Tibial artery (tissue), 4 donors: ENCODE data around the gene SLC35F2.

Source experiments
- DNase-seq, 2 donors: peaks; one replicate each; pipeline ENCODE4 v3.0.0-alpha.2; 2019
- H3K27ac ChIP-seq, 2 donors: fragments of 200-600 bp; sonication (generic) in 1 of 2; 1 replicate in 1 of 2; 2 replicates in 1 of 2; pipeline ENCODE4 v1.5.1; 2018 to 2019; ENCODE audit warnings: mild to moderate bottlenecking in 1 of 2
- H3K27me3 ChIP-seq, 2 donors: fragments of 200-600 bp; sonication (generic) in 1 of 2; one replicate each; pipeline versions ENCODE4 v1.5.1 to v1.6.0; 2016 to 2019
- H3K36me3 ChIP-seq, 3 donors: fragments of 200-600 bp; sonication (generic) in 2 of 3; one replicate each; pipeline ENCODE4 v1.5.1; 2016 to 2019; ENCODE audit warnings: mild to moderate bottlenecking in 2 of 3
- H3K4me1 ChIP-seq, 4 donors: fragments of 200-600 bp; sonication (generic) in 2 of 4; 1 replicate in 3 of 4; 2 replicates in 1 of 4; pipeline ENCODE4 v1.5.1; 2016 to 2019
- H3K4me3 ChIP-seq, 2 donors: fragments of 200-600 bp; sonication (generic) in 1 of 2; 1 replicate in 1 of 2; 2 replicates in 1 of 2; pipeline ENCODE4 v1.5.1; 2018 to 2019; ENCODE audit warnings: mild to moderate bottlenecking in 2 of 2
- H3K9me3 ChIP-seq, 3 donors: fragments of 200-600 bp; sonication (generic) in 1 of 3; one replicate each; pipeline ENCODE4 v1.5.1; 2016 to 2019
- CTCF ChIP-seq, 2 experiments: fragments of 200-600 bp in 1 of 2; fragments of 450-650 bp in 1 of 2; IDR thresholded peaks; one replicate each; pipeline ENCODE4 v1.5.1; 2017 to 2019; ENCODE audit warnings: antibody characterized with exemption in 2 of 2, mild to moderate bottlenecking in 1 of 2, moderate library complexity in 1 of 2
- intact Hi-C: fragments of 100-400 bp; cut with DNase I; formaldehyde crosslinking; loops from one replicate; pipeline ENCODE4 v1.15.0; 2023; ENCODE audit warnings: low total_unique reads

SLC35F2 gene

DNA sequence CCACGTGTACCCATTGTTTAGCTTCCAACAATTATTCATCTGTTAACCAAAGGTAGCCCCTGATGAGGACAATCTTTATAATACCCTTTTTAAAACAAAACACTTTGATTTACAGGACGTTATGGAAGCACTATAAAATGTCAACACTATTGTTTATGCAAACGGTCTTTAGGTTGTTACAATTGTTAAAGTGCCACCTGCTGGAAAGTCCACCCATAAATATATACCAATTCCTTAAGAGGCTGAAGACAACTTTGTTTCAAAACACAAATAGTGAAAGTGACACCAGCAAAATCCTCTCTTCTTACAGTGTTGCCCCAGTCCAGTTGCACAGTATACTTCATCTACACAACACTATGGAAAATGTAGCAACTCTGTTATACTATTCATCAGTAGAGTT, 77.8 kb downstream of the SLC35F2 start:
- Histone ChIP-seq H3K4me1 (no peaks in the 10 kb centered on the region), H3K4me3 (no peak overlapping the region), H3K27ac (no peak overlapping the region), H3K9me3 (no peaks in the 10 kb centered on the region), H3K27me3 (no peaks in the 10 kb centered on the region), H3K36me3 (no peaks in the 10 kb centered on the region)
- TF ChIP-seq CTCF (IDR thresholded peaks at IDR 0.05): no peak
- intact Hi-C loops: no loop called here
- DNase-seq: no peak

DNA sequence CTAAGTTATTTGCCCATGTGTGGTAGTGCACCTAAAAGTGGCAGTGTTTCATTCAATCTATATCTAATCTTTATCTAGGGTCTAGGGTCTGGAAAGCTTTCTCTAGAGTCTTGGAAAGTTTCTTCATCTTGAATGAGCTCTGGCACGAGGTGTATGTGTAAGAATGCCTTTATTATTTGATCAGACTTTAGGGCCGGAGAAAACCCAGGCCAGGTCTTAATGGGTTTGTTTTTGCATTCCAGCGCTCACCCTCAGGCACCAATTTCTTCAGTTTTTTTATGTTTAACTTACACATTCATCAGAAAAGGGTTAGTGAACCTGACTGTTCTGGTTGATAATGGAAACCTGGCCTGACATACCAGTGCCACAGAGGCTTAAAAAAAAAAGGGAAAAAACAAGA, 78.5 kb downstream of the SLC35F2 start:
- no peaks in the 10 kb centered on the region for H3K27me3 ChIP-seq
- no peak for TF ChIP-seq CTCF (IDR thresholded peaks at IDR 0.05)
- no peaks in the 10 kb centered on the region for H3K9me3 ChIP-seq
- DNase-seq: no peak
- no peak overlapping the region for H3K27ac ChIP-seq
- no peaks in the 10 kb centered on the region for H3K4me1 ChIP-seq
- H3K4me3 ChIP-seq: no peak overlapping the region
- intact Hi-C loops: no loop called here
- H3K36me3 ChIP-seq: no peaks in the 10 kb centered on the region

DNA sequence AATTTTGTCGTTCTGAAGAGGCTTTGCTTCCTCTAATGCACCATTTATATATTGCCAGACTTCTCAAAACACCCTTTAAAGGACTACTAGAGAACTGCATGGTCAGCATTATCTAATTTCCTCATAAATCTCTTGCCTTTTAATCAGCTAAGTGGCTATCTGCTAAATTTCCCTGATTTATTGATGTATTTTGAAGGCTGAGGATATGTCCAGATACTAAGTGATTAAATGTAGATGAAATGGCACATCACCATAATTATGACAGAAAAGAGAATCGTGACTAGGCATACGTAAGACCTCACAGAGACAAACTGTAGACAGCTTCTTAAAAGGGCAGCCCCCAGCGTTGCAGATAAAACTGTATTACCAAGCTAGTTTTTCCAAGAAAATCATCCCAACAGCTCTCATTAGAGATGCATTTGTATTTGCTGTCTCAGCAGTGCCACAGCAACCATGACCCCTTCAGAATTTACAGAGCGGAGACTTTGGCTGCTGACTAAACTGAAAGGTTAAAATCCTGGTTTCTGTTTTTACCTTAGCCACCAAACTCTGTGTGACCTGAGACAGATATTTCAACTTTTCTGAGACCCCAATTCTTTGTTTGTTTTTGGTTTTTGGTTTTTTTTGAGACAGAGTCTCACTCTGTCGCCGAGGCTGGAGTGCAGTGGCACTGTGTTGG, 79.6 kb downstream of the SLC35F2 start:
- H3K27ac ChIP-seq: no peak overlapping the region
- no peak overlapping the region for H3K4me3 ChIP-seq
- H3K4me1 ChIP-seq: no peaks in the 10 kb centered on the region
- no peaks in the 10 kb centered on the region for H3K27me3 ChIP-seq
- H3K9me3 ChIP-seq: no peaks in the 10 kb centered on the region
- TF ChIP-seq CTCF (IDR thresholded peaks at IDR 0.05): no peak
- H3K36me3 ChIP-seq: no peaks in the 10 kb centered on the region
- intact Hi-C loops: no loop called here
- DNase-seq: no peak

DNA sequence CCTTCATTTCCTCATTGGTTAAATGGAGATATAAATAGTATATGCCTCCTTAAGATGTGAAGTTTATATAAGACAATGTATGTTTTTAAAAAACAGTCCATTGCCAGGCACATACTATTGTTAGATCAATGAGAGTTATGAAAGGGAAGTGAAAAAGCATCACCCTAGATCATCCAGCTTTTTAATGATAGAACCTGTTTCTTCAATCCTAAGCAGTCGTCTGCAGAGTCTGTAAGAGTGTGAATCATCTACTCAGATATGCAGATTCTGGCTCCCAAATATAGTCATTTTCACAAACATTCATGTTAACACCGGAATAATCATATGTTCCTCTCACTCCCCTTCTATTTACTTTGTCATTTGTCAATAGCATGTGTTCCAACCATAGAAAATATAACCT, 81.5 kb downstream of the SLC35F2 start:
- H3K9me3 ChIP-seq: no peaks in the 10 kb centered on the region
- no peak for TF ChIP-seq CTCF (IDR thresholded peaks at IDR 0.05)
- no peaks in the 10 kb centered on the region for H3K27me3 ChIP-seq
- no peak overlapping the region for H3K27ac ChIP-seq
- H3K4me3 ChIP-seq: no peak overlapping the region
- H3K4me1 ChIP-seq: no peaks in the 10 kb centered on the region
- DNase-seq: no peak
- intact Hi-C loops: no loop called here
- H3K36me3 ChIP-seq: no peaks in the 10 kb centered on the region

- intact Hi-C loops: no loop called here
- no peak for DNase-seq
- no peak for TF ChIP-seq CTCF (IDR thresholded peaks at IDR 0.05)
- Histone ChIP-seq H3K36me3 (no peaks in the 10 kb centered on the region), H3K9me3 (no peaks in the 10 kb centered on the region), H3K27ac (no peak overlapping the region), H3K4me1 (no peaks in the 10 kb centered on the region), H3K4me3 (no peak overlapping the region), H3K27me3 (no peaks in the 10 kb centered on the region)
These were observed 82.5 kb downstream of the SLC35F2 start for GRCh38 chr11:107776062-107776461.

DNA sequence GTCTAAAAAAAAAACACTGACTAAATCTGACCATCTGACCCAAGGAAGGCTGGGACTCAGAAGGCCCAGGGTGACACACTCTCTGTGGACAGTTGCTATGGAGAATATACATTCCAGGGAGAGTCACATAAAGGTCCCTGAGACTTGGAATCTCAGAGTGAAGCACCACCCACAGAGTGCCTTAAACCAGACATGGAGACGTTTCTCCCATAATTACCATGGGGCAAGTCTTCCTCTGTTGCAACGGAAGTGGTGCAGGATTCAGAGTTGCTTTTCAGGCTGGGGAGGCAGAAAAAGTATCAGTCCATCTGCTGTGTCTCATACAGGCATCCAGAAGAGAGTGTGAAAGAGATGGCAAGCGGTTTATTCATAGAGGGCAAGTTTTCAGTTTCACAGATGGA, 88.0 kb downstream of the SLC35F2 start:
- no peaks in the 10 kb centered on the region for H3K9me3 ChIP-seq
- no peaks in the 10 kb centered on the region for H3K4me1 ChIP-seq
- no peak for DNase-seq
- H3K36me3 ChIP-seq: no peaks in the 10 kb centered on the region
- H3K4me3 ChIP-seq: no peak overlapping the region
- no peaks in the 10 kb centered on the region for H3K27me3 ChIP-seq
- intact Hi-C loops: no loop called here
- no peak for TF ChIP-seq CTCF (IDR thresholded peaks at IDR 0.05)
- H3K27ac ChIP-seq: no peak overlapping the region
